ENCODE data around the gene RTP5. TPM values are rescaled to one million over a fixed set of nuclear protein-coding genes. Genes with fewer than 3 reads are reported as not detected.

RTP5 gene
- total RNA-seq, 4 donors from 2014 or later = 0.96 TPM; not detected in 3

DNA sequence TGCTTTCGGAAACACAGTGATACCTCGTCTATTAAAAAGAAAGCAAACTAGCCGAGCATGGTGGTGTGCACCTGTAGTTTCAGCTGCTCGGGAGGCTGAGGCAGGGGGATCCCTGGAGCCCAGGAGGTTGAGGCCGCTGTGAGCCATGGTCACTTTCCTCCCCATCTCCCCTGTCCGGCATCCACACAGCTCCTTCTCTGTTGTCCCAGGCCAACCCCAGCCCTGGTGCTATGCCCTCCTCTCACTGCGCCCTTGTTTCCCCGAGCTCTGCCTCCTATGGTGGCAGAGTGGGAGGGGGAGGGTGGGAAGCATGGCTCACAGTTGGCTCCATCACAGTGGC lies 15.4 kb downstream of the RTP5 start:
- DNase-seq (ENCODE audit: low spot score) = no peak
- ATAC-seq (ENCODE audit: low FRiP score) = no peak
- TF ChIP-seq, protein P1, sequence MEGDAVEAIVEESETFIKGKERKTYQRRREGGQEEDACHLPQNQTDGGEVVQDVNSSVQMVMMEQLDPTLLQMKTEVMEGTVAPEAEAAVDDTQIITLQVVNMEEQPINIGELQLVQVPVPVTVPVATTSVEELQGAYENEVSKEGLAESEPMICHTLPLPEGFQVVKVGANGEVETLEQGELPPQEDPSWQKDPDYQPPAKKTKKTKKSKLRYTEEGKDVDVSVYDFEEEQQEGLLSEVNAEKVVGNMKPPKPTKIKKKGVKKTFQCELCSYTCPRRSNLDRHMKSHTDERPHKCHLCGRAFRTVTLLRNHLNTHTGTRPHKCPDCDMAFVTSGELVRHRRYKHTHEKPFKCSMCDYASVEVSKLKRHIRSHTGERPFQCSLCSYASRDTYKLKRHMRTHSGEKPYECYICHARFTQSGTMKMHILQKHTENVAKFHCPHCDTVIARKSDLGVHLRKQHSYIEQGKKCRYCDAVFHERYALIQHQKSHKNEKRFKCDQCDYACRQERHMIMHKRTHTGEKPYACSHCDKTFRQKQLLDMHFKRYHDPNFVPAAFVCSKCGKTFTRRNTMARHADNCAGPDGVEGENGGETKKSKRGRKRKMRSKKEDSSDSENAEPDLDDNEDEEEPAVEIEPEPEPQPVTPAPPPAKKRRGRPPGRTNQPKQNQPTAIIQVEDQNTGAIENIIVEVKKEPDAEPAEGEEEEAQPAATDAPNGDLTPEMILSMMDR (IDR thresholded peaks at IDR 0.05) = no peak

DNA sequence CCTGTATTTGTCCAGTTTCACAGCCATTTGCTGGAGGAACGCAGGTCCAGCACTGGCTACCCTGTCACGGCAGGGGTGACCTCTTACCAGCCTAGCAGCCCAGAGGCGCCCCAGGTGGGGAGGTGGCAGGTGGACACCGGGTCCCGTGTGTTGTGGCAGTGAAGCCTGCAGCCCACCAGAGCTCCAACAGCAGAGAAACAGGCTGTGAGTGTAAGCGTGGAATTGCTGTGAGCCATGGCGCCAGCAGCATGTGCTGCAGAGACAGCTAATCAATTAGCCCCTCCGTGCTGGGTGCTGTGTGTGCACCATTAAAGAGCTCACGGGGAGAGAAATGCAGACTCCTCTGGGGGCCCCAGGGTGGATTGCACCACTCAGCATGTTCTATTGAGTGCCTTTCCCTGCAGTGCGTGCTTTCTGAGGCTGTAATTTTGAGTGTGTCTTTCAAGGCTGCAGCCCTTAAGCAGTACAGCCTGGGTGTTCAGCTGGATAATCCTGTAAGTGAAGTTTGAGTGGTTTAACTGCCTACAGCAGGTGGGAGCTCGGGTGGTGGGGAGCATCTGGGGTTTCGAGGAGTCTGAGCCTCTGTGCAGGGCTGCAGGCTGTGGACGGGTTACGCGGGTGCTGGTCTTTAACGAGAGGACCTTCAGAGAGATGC lies 15.9 kb downstream of the RTP5 start:
- ATAC-seq (ENCODE audit: low FRiP score) = no peak
- no peak for DNase-seq (ENCODE audit: low spot score)
- TF ChIP-seq, protein P1 (IDR thresholded peaks at IDR 0.05) = no peak

DNA sequence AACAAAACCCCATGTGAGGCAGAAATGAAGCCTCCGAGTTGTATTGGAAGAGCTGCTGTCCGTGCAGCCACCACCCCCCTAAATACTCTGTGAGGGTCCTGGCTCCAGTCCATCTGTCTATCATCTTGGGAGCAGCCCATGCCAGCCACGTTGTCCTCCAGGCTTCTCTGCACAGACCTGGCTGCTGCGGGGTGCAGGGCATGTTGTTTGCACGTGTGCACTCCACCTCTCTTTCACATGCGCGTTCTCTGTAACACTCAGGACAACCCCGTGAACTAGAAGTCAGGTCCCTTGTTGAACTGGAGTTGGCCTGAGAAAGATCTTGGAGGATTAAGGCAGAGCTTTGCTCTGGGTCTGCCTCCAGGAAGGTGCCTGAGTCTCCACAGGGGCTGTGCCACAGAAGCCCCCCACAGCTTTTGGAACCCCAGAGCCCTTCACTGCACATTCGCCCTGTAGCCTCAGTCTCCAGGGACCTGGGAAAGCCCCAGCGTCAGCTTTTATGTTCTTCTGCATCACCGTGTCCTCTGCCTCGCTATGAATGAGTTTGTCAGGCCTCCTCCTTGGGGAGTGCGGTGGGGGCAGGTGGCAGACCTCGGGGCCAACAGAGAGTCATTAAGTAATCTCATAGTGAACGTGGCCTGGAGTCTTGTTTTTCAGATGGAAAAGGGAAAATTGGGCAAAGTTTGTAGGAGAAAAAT lies 16.6 kb downstream of the RTP5 start:
- DNase-seq (ENCODE audit: low spot score) (no peak), ATAC-seq (ENCODE audit: low FRiP score) (no peak)
- TF ChIP-seq, protein P1 (IDR thresholded peaks at IDR 0.05) = no peak

DNA sequence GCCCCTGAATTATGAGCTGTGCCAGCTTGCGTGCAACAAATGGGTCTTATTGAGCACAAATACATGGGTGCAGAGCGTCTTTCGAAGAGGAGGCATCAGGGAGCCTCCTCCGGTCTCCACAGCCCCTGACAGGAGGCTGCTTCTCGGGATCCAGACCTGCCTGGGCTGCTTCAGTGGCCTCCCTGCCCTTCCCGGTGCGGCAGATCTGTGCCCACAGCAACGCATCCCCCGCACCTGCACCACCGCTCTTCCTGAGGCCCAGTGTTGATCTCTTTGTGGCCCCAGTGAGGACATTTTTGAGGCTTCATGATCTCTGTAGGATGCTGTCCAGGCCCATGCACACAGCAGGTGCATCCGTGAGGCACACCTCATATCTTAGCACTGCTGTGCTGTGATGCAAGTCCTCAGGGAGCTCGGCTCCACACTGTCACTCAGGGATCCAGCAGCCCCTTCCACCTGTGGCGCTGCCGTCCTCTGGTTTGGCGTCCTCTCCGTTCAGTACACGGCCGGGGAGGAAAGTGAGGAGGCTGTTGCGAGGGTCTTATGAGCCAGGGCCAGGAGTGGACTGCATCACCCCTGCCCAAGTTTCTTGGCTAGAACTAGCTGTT lies 17.4 kb downstream of the RTP5 start:
- DNase-seq (ENCODE audit: low spot score) (no peak), ATAC-seq (ENCODE audit: low FRiP score) (no peak)
- TF ChIP-seq, protein P1 (IDR thresholded peaks at IDR 0.05) = no peak

DNA sequence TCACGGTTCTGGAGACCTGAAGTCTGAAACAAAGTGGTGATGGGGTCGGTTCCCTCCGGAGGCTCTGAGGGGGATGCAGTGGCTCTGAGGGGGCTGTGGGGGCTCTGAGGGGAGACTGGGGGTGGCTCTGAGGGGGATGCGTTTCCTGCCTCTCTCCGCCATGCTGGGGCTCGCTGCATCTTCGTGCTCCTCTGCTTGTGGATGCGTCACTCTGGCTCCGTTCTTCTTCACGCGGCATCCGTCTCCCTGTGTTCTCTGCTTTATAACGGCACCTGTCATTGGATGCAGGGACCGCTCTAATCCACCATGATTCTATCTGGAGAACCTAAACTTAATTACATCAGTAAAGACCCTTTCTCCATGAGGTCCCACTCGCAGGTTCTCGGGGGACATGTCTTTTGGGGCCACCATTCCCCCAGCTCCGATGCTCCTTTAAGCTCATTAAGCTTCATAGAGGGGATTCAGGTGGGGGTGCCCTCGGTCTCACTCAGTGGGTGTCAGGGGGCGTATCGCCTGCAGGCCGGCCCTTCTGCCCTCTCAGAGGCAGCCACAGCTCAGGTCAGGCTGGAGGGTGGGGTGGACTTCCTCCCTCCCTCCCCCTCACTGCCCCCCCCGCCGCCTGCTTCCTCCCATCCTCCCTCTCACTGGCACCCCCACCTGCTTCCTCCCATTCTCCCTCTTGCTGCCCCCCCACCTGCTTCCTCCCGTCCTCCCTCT lies 18.4 kb downstream of the RTP5 start:
- TF ChIP-seq, protein P1 (IDR thresholded peaks at IDR 0.05) = no peak

DNA sequence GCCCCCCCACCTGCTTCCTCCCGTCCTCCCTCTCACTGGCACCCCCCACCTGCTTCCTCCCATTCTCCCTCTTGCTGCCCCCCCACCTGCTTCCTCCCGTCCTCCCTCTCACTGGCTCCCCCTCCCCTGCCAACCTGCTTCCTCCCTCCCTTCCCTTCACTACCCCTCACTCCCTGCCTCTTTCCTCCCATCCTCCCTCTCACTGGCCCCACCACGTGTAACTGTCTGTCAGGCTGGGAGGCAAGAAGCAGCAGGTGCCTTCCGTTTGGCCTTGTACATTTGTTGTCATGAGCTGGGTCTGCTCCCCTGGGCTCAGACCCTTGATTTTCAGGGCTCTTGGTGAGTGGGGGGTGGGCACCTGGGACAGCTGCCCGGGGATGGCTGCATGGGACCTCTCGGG lies 19.1 kb downstream of the RTP5 start:
- TF ChIP-seq, protein P1 (IDR thresholded peaks at IDR 0.05) = no peak
- no peak for DNase-seq (ENCODE audit: low spot score)
- ATAC-seq (ENCODE audit: low FRiP score) = no peak

More for the DNA sequence above, 18.4 kb downstream of the RTP5 start:
- ATAC-seq (ENCODE audit: low FRiP score) (no peak), DNase-seq (ENCODE audit: low spot score) (no peak)

All from omental fat pad (tissue), 4 donors.